HG02798 (cell line): ENCODE data around the gene PROM2.
"Not testable (repeated sequence)": the region's sequence is repeated elsewhere in the genome, so short reads cannot be mapped to it uniquely, and the experiment has no call there.

ENCODE experiments used
- ATAC-seq: cut with Tn5 transposase; IDR thresholded peaks from one replicate; pipeline ENCODE4 v1.9.1; 2021; ENCODE audit warnings: mild to moderate bottlenecking; ENCODE audit not compliant: unreplicated experiment, poor library complexity

PROM2 gene, protein sequence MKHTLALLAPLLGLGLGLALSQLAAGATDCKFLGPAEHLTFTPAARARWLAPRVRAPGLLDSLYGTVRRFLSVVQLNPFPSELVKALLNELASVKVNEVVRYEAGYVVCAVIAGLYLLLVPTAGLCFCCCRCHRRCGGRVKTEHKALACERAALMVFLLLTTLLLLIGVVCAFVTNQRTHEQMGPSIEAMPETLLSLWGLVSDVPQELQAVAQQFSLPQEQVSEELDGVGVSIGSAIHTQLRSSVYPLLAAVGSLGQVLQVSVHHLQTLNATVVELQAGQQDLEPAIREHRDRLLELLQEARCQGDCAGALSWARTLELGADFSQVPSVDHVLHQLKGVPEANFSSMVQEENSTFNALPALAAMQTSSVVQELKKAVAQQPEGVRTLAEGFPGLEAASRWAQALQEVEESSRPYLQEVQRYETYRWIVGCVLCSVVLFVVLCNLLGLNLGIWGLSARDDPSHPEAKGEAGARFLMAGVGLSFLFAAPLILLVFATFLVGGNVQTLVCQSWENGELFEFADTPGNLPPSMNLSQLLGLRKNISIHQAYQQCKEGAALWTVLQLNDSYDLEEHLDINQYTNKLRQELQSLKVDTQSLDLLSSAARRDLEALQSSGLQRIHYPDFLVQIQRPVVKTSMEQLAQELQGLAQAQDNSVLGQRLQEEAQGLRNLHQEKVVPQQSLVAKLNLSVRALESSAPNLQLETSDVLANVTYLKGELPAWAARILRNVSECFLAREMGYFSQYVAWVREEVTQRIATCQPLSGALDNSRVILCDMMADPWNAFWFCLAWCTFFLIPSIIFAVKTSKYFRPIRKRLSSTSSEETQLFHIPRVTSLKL

DNA sequence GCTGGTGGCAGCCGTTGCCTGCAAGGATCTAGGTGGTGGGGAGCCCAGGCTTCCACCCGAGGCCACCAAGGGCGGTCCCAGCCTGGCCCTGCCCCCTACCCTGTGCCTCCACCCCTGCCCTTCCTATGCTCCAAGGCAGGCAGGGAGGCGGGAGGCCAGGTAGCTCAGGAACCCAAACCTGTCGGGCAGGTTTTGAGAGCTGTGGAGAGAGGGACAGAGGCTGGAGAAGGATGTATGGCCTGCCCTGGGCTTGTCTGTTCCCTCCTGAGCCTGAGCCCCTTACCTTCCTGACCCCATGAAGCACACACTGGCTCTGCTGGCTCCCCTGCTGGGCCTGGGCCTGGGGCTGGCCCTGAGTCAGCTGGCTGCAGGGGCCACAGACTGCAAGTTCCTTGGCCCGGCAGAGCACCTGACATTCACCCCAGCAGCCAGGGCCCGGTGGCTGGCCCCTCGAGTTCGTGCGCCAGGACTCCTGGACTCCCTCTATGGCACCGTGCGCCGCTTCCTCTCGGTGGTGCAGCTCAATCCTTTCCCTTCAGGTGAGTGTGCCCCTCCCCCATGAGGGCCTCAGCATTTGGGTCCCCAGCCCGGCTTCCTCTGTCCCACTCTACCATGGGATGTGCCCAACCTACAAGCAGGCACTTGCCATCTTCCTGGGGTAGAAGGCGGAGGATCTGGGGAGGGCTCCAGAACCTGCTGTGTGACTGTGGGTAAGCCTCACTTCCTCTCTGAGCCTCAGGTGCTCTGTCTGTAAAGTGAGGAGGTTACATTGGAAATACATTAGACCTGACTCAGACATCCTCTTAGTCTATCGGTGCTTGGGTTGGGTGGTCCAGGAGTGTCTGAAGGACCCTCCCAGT lies at the start of gene PROM2:
Gene PROM2 (plus strand): TSS at position 159 of the 860 bp plus-strand sequence. CDS start 137 bp downstream, at position 296.
- ATAC-seq: no peak

DNA sequence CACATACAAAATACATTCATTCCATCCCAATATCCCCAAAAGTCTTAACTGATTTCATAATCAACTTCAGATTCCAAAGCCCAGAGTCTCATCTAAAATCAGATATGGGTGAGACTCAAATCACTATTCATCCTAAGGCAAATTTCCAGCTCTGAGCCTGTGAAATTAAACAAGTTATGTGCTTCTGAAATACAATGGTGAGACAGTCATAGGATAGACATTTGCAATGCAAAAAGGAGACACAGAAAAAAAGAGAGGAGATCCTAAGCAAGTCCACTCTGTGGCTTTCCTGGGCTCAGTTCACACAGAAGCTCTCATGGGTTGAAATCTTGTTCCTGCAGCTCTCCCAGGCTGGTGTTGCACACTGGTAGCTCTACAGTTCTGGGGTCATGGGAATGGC lies 48.6 kb upstream of the PROM2 start:
- ATAC-seq: no peak

DNA sequence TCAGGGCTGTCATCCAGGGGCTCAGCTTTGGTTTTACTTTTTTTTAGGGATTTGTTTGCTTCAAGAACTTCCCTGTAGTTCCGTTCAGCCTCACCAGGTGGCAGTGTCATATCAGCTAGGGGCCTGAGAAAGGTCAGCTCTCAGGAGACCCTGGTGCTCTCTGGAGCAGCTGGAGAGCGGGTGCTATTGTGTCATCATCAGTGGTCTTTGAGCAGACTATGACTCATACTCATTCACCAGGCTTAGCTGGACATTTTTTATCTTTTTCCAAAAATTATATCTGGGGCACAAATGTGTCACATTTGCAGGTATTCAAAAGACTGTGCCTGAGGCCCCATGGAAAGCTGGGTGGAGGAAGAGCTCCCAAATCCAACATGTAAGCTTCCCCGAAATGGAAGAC lies 42.5 kb upstream of the PROM2 start:
- peak; percentile 40 for ATAC-seq

DNA sequence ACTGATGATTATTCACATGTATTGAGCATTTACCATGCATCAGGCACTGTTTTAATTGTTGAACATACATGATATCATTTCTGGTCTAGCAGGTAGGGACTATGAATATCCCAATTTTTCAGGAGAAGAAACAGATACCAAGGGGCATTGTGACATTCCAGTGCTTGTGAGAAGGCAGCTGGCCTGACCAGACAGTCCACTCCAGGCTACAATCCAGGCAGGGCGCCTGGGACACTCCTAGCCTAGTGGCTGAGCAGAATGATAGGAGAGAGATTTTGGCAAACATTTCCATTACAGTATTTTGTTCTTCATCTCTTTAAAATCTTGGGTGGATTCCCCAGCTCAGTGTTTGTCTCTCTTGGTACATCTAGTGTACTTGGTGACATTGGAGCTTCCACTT lies 42.0 kb upstream of the PROM2 start:
- no peak for ATAC-seq

DNA sequence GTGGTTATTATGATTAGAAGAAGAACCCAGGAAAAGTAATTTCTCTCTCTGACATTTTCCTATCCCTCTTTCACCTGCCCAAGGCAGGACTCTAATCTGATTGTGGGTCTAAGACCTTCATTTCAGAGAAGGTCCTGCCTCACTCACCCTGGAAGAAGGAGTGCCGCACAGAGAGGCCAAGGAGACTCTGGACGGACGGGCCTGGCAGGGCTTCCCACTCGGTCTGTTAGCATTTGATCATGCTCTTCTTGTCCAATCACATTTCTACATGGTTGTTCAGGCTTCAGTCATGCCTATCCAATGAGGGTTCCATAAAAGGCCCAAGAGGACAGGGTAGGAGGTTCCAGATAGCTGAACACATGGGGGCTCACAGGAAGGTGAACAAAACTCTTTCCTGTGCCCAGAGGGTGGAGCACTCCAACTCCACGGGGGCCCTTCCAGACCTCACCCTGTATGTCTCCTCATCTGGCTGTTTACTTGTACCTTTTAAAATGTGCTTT lies 39.9 kb upstream of the PROM2 start:
- no peak for ATAC-seq

DNA sequence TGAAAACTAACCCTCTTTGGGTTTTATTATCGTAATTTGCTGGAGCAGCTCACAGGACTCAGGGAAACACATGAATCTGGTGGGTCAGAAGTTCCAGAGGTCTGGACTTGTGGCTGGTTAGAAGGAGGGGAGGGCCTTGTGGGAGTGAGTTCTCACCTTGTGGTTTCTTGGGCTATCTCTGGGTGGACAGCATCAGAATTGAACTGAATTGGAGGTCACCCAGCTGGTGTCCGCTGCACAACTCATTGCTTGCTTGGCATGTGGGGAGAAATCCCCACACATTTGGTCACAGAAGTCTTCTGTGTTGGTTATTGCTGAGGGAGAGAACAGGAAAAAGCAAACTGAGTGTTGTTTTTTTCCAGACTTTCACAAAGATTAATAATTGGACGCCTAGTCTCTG lies 39.4 kb upstream of the PROM2 start:
- no peak for ATAC-seq

DNA sequence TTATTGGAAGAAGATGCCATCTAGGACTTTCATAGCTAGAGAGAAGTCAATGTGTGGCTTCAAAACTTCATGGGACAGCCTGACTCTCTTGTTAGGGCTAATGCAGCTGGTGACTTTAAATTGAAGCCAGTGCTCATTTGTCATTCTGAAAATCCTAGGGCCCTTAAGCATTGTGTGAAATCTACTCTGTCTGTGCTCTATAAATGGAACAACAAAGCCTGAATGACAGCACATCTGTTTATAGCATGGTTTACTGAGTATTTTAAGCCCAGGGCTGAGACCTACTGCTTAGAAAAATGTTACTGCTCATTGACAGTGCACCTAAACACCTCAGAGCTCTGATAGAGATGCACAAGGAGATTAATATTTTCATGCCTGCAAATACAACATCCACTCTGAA lies 36.1 kb upstream of the PROM2 start:
- ATAC-seq: no peak

DNA sequence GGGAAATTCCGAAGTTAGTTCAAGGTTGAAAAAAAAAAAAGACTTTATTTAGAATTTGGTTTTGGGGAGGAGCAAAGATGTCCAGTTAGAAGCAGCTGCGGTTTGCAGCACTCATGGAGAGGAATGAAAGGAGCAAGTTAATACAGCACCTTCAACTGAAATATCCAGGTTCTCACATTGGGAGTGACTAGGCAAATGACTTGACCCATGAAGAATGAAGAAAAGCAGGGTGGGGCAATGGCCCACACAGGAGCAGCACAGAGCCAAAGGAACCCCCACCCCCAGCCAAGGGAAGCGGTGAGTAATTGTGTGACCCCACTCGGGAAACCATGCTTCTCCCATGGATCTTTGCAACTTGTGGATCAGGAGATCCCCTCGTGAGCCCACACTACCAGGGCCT lies 34.2 kb upstream of the PROM2 start:
- ATAC-seq: no peak

DNA sequence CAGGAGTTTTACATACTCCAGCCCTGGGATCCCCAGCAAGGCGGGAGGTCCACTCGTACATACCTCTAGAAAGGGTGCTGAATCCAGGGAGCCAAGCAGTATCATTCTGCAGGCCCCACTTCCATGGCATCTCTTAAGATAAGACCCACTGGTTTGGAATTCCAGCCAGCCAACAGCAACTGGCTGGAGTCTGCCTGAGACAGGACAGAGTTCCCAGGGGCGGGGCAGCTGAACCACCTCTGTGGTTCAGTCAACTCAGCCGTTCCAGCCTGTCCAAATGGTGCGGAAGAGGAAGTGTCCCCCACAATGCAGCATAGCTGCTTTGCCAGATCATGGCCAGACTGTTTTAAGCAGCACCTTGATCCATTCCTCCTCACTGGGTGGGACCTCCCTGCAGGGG lies 33.7 kb upstream of the PROM2 start:
- no peak for ATAC-seq

DNA sequence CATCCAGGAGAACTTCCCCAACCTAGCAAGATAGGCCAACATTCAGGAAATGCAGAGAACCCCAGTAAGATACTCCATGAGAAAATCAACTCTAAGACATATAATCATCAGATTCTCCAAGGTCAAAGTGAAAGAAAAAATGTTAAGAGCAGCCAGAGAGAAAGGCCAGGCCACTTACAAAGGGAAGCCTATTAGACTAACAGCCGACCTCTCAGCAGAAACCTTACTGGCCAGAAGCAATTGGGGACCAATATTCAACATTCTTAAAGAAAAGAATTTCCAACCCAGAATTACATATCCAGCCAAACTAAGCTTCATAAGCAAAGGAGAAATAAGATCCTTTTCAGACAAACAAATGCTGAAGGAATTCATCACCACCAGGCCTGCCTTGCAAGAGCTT lies 32.2 kb upstream of the PROM2 start:
- not testable (repeated sequence) for ATAC-seq

DNA sequence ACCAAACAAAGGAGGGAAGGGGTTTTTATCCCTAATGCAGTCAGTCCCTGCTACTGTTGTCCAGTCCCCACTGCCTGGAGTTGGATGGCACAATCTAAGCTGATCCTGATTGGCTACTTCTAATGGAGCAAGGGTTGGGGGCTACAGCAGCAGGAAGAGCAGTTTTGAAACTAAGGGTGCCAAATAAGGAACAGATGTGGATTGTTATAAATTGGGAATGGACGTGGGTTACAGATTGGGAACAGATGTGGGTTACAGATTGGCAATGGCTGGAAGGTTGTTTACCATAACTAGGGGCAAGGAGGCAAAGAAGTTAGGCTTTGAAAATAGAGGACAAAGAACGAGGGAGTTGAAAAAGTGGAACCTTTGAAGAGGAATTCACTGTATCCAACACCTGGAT lies 16.0 kb upstream of the PROM2 start:
- ATAC-seq: no peak

DNA sequence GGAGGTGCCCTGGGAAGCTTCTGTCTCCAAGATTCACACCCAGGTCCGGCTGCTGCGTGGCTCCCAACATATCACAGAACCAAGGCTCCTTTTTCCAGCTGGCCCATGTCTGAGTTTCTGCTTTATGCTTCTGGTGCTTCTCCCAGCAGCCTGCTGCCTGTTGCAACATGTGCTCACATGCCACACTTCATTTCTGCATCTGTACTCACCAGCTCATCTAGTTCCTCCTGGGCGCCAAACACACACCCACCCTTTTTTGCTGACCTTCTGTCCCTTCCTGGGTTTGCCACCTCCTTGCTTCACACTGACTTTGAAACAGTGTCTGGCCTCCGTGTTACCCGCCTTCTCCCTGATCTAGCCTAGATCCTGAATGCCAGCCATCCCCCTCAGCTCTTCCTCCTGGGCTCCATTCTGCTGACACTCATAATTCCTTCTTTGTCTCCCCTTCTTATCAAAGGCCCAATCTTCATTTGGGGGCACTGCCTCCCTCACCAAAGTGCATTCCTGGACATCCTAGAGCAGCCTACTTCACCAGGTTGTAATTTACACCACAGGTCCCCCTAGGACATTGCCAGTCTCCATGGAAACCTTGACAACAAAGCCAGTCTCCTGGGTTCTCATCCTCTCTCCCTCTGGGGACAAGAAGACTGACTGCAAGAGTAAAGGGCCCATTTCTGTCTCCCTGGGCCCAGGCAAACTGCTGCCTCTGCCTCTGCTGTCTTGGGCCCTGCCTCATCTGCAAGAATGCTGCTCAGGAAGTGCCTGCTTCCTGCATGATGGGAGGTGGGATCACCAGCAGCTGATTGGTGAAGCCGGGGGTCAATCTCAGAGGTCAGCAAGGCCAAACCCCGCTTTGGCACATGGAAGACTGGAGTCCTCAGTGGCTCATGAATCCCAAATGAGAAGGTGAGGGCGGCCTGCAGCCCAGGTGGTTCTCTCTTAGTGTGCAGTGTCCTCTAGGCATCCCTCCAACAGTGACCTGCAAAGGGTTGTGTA lies 13.9 kb upstream of the PROM2 start:
- no peak for ATAC-seq

DNA sequence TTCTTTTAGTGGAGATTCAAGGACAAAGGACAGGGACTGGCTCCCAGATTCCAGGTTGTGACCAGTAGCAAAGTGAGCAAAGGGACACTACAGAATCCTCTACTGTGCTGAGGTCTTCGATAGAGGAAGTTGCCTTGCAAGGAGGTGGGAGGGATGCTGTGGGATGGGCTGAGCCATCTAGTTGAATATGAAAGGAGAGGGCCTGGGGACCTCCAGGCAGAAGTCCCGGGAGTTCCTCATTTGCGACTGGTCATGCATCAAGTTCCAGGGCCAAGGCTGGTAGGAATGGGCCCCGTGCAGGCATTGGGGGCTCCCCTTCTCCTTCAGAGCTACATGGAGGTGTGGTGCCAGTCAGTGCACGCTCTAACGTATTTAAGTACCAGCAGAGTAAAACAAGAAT lies 12.6 kb upstream of the PROM2 start:
- no peak for ATAC-seq

DNA sequence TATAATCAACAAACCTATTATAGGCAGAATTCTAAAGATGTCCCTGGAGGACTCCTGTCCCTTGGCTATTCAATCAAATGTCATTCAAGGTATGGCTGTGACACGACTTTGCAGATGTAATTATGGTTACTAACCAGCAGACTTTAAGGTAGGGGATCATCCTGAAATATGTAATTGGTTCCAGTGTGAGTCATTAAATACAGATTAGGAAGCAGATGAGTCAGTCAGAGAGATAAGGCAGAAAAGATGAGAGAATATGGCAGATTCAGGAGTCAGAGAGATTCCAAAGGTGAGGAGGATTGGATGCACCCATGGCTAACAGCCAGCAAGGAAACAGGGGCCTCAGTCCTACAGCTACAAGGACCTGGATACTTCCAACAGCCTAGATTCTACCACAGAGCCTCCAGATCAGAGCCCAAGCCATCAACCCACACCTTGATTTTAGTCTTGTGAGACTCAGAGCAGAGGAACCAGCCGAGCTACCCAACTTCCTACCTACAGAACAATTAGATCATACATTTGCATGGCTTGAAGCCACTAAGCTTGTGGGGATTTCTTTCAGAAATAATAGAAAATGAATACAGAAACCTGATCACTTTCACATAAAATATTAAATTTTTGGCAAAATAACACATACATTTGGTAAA lies 11.2 kb upstream of the PROM2 start:
- no peak for ATAC-seq

DNA sequence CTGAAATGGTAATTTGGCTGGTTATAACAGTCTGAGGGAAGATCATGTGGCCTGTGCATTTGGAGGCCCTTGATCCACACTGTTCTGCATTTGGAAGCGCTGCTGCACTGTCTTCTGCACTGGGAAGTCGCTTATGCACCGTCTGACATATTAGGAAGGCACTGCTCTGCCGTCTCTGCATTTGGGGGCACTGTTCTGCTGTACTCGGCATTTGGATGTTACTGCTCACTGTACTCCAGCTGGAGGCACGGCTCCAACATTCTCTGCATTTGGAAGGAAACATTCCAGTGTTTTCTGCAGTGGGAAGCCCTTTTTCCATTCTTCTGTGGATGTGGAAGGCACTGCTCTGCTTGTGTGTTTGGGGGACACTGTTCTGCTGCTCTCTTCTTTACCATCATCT lies 9.6 kb upstream of the PROM2 start:
- ATAC-seq: no peak

DNA sequence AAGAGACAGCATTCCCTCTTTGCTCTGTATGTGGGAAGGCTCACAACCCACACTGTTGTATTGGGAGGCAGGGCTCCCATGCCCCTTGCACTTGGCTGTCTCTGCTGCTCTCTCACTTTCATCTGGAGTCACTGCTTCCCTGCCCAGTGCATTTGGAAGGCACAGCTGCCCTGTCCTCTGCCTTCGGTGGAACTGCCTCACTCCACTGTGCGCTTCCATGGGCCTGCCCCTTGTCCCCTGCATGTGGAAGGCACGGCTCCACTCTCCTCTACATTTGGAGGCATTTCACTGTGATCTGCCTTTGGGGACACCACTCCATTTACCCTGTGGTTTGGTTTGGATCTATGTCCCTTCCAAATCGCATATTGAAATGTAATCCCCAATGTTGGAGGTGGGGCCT lies 9.1 kb upstream of the PROM2 start:
- ATAC-seq: no peak

DNA sequence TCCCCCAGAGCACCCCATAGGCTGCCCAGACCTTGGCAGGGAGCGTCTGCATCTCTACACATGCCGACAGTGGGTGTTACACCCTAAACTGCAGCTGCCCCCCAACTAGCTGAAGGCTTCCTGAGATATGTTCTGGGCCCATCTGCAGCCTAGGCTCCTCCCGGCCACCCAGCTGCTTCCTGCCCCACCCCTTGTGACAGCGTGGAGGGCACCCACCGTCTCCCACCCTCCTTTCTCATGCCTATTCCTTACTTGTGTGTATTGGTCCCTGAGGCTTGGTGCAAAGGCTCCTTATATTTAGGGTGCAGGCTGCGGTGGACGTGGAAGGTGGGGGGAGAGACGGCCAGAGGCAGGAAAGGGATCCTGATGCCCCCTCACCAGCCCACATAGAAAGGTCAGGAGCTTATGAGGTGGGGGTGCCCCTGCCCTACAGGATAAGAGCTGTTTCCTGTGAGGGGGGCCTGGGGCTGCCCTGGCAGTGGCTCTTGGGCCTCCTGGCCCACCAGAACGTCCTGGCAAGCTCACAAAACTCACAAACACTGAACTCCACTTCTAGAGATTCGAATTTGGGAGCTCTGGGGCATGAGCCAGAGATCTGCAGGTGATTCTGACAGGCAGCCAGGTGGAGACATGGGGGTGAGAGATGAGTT lies 7.3 kb upstream of the PROM2 start:
- ATAC-seq: no peak

DNA sequence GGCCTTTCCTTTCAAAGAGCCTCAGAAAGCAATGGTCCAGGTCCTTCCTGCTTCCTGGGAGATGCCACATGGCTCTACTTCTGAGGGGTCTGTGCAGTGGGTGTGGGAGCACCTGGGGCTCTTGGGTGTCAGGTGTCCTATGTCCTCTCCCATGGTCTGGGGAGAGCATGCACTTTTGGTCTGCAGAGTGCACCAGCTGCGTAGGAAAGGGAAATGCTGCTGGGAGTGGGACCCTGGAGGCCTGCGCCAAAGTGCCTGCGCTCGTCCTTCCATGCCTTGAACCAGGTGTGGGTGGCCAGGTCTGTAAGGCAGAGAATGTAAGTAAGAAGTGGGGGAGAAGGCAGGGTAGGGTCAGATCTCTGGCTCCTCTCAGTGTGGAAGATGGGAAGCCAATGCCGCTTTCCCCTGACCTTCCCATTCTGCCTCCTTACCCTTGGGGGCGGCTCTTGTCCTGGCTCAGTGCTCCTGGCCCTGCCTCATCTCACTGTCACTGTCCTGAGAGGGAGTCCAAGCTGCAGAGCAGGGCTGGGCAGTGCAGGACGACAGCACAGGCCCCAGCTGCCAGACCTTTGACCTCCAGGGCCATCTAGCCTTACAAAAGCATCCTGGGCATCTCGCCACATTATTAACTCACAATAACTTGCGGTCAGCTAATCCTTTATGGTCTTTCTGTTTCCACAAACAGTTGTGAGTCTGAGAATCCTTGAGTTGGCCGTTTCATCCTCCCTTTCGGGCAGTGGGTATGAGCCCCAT lies 6.6 kb upstream of the PROM2 start:
- ATAC-seq: no peak
